ENCODE measurements around the gene PRPF38A. TPM values are rescaled to one million over a fixed set of nuclear protein-coding genes. Genes with fewer than 3 reads are reported as not detected.

Gene PRPF38A
- total RNA-seq, 4 donors from 2014 or later: 10.6 to 20.4 (median 14.3) TPM

GRCh38 chr1:52385376-52385775 lies 19.0 kb upstream of the PRPF38A start:
- 94% methylated on average over 3 of the region's 3 CpGs for WGBS
- no peaks in the 10 kb centered on the region for H3K9me3 ChIP-seq
- peaks cover 4% of the 10 kb centered on the region for H3K36me3 ChIP-seq
- no peaks in the 10 kb centered on the region for H3K27me3 ChIP-seq
- TF ChIP-seq EP300 (IDR thresholded peaks at IDR 0.05): no peak
- no peak for TF ChIP-seq POLR2AphosphoS5 (IDR thresholded peaks at IDR 0.05)
- no peak for TF ChIP-seq POLR2A (IDR thresholded peaks at IDR 0.05)
- no peak for TF ChIP-seq CTCF (IDR thresholded peaks at IDR 0.05)
- H3K27ac ChIP-seq: no peak overlapping the region
- H3K4me1 ChIP-seq: no peaks in the 10 kb centered on the region
- DNase-seq (ENCODE audit: low spot score in 2 of 2): no peak
- no peak overlapping the region for H3K4me3 ChIP-seq

- 88% methylated on average over 5 of the region's 5 CpGs for WGBS
- Histone ChIP-seq H3K4me3 (no peak overlapping the region), H3K36me3 (peaks cover 4% of the 10 kb centered on the region), H3K9me3 (no peaks in the 10 kb centered on the region), H3K4me1 (no peaks in the 10 kb centered on the region), H3K27ac (no peak overlapping the region), H3K27me3 (no peaks in the 10 kb centered on the region)
- DNase-seq (ENCODE audit: low spot score in 2 of 2): no peak
- TF ChIP-seq EP300 (IDR thresholded peaks at IDR 0.05) (no peak), POLR2A (IDR thresholded peaks at IDR 0.05) (no peak), CTCF (IDR thresholded peaks at IDR 0.05) (no peak), POLR2AphosphoS5 (IDR thresholded peaks at IDR 0.05) (no peak)
Measured at GRCh38 chr1:52386458-52386857, 17.9 kb upstream of the PRPF38A start.

GRCh38 chr1:52393174-52393573 lies 11.2 kb upstream of the PRPF38A start:
- H3K36me3 ChIP-seq: no peaks in the 10 kb centered on the region
- H3K4me1 ChIP-seq: no peaks in the 10 kb centered on the region
- H3K9me3 ChIP-seq: no peaks in the 10 kb centered on the region
- no peak overlapping the region for H3K4me3 ChIP-seq
- H3K27ac ChIP-seq: no peak overlapping the region
- TF ChIP-seq EP300 (IDR thresholded peaks at IDR 0.05) (no peak), POLR2A (IDR thresholded peaks at IDR 0.05) (no peak), POLR2AphosphoS5 (IDR thresholded peaks at IDR 0.05) (no peak), CTCF (IDR thresholded peaks at IDR 0.05) (no peak)
- DNase-seq (ENCODE audit: low spot score in 2 of 2): no peak
- 93% methylated on average over 5 of the region's 5 CpGs for WGBS
- no peaks in the 10 kb centered on the region for H3K27me3 ChIP-seq

GRCh38 chr1:52399629-52400028 lies 4.8 kb upstream of the PRPF38A start:
- 96% methylated on average over 3 of the region's 3 CpGs for WGBS
- TF ChIP-seq CTCF (IDR thresholded peaks at IDR 0.05): no peak
- no peak for TF ChIP-seq POLR2A (IDR thresholded peaks at IDR 0.05)
- TF ChIP-seq POLR2AphosphoS5 (IDR thresholded peaks at IDR 0.05): no peak
- TF ChIP-seq EP300 (IDR thresholded peaks at IDR 0.05): no peak
- H3K27me3 ChIP-seq: no peaks in the 10 kb centered on the region
- no peak overlapping the region for H3K4me3 ChIP-seq
- no peak overlapping the region for H3K27ac ChIP-seq
- DNase-seq (ENCODE audit: low spot score in 2 of 2): no peak
- H3K9me3 ChIP-seq: no peaks in the 10 kb centered on the region
- no peaks in the 10 kb centered on the region for H3K36me3 ChIP-seq
- H3K4me1 ChIP-seq: peaks cover 10% of the 10 kb centered on the region

- TF ChIP-seq CTCF (IDR thresholded peaks at IDR 0.05) (no peak), POLR2AphosphoS5 (IDR thresholded peaks at IDR 0.05) (no peak), EP300 (IDR thresholded peaks at IDR 0.05) (no peak), POLR2A (IDR thresholded peaks at IDR 0.05) (no peak)
- no peak overlapping the region for H3K27ac ChIP-seq
- H3K9me3 ChIP-seq: no peaks in the 10 kb centered on the region
- no peaks in the 10 kb centered on the region for H3K27me3 ChIP-seq
- WGBS: 93% methylated on average over 6 of the region's 6 CpGs
- DNase-seq (ENCODE audit: low spot score in 2 of 2): no peak
- H3K4me1 ChIP-seq: peaks cover 12% of the 10 kb centered on the region
- H3K36me3 ChIP-seq: no peaks in the 10 kb centered on the region
- no peak overlapping the region for H3K4me3 ChIP-seq
Measured at GRCh38 chr1:52400131-52400530, 4.3 kb upstream of the PRPF38A start.

All from suprapubic skin (tissue), 4 donors.